ENCODE results near the gene AK4. TPM values are rescaled to one million over a fixed set of nuclear protein-coding genes. Genes with fewer than 3 reads are reported as not detected.

Gene AK4
- total RNA-seq, 1 experiment from 2014 or later = 180 TPM

GRCh38 chr1:65264197-65264929 is 116.4 kb downstream of the AK4 start:
- ATAC-seq (peak; percentile 62), DNase-seq (ENCODE audit: low spot score) (peak; percentile 66)
- CTCF ChIA-PET = interaction anchor here (1.5 kb wide), 1 partner anchor 28 kb away, joined by 3 read pairs; no protein-coding TSS in a partner anchor
- peak overlapping the region; percentile 93 for H3K4me3 Mint-ChIP-seq
- no peaks in the 10 kb centered on the region for H3K9me3 Mint-ChIP-seq
- no peak overlapping the region for H3K27ac Mint-ChIP-seq
- POLR2A ChIA-PET = interaction anchor here (0.7 to 1.3 kb wide), 2 partner anchors 9 to 10 kb away, joined by 3 to 4 read pairs; no protein-coding TSS in a partner anchor
- no peaks in the 10 kb centered on the region for H3K36me3 Mint-ChIP-seq
- TF ChIP-seq NR2C2 (CRISPR knock-in tag; IDR thresholded peaks at IDR 0.05) (no peak), GTF2I (CRISPR knock-in tag; conservative IDR thresholded peaks at IDR 0.05) (no peak), ARID4B (CRISPR knock-in tag; IDR thresholded peaks at IDR 0.05; ENCODE audit: borderline replicate concordance) (peak; percentile 47; the same call in 1 of the 2 replicates), IRF2 (CRISPR knock-in tag; IDR thresholded peaks at IDR 0.05; ENCODE audit: borderline replicate concordance, low read depth) (no peak), NFATC4 (CRISPR knock-in tag; IDR thresholded peaks at IDR 0.05) (no peak), FOXP4 (CRISPR knock-in tag; IDR thresholded peaks at IDR 0.05) (no peak), PRDM15 (CRISPR knock-in tag; IDR thresholded peaks at IDR 0.05) (peak; percentile 99), TEAD1 (CRISPR knock-in tag; IDR thresholded peaks at IDR 0.05) (peak; percentile 55; the same call in 1 of the 2 replicates), ATF1 (CRISPR knock-in tag; IDR thresholded peaks at IDR 0.05) (no peak), MAX (CRISPR knock-in tag; IDR thresholded peaks at IDR 0.05) (peak; percentile 57; the same call in 1 of the 2 replicates), FOXK1 (CRISPR knock-in tag; IDR thresholded peaks at IDR 0.05) (peak; percentile 90), ZBTB21 (CRISPR knock-in tag; IDR thresholded peaks at IDR 0.05; ENCODE audit: borderline replicate concordance) (no peak), EMX1 (CRISPR knock-in tag; IDR thresholded peaks at IDR 0.05) (no peak)
- peaks cover 39% of the 10 kb centered on the region for H3K4me1 Mint-ChIP-seq
- peaks cover 12% of the 10 kb centered on the region for H3K27me3 Mint-ChIP-seq (ENCODE audit: low read depth)

- Mint-ChIP-seq H3K4me3 (peak overlapping the region; percentile 93), H3K27ac (no peak overlapping the region), H3K4me1 (peaks cover 33% of the 10 kb centered on the region), H3K27me3 (ENCODE audit: low read depth) (peaks cover 12% of the 10 kb centered on the region), H3K9me3 (no peaks in the 10 kb centered on the region), H3K36me3 (no peaks in the 10 kb centered on the region)
- TF ChIP-seq ZNF423 (CRISPR knock-in tag; IDR thresholded peaks at IDR 0.05) = no peak
- TF ChIP-seq PRDM15 (CRISPR knock-in tag; IDR thresholded peaks at IDR 0.05) = peak; percentile 63; the same call in 1 of the 2 replicates
- no peak for DNase-seq (ENCODE audit: low spot score)
- ATAC-seq = peak; percentile 33
- ChIA-PET CTCF (interaction anchor here (1.3 to 4.2 kb wide), 4 partner anchors 13 to 422 kb away, joined by 3 to 28 read pairs (median 5); no protein-coding TSS in a partner anchor), POLR2A (interaction anchor here (0.6 to 0.7 kb wide), 2 partner anchors 10 to 25 kb away, joined by 3 read pairs; no protein-coding TSS in a partner anchor)
These were observed 117.3 kb downstream of the AK4 start for GRCh38 chr1:65265296-65265650.
